Activated CD4-positive, CD25-positive, alpha-beta regulatory T cell treated with anti-CD3 and anti-CD28 coated beads, Interleukin-2, amount 50 U/mL, for 24 hours (primary cell): ENCODE results near the gene PTPRN2.
"Not testable (repeated sequence)": the region's sequence is repeated elsewhere in the genome, so short reads cannot be mapped to it uniquely, and the experiment has no call there.

Experiments used
- ATAC-seq, 2 donors: fragments of 150-1000 bp; cut with Tn5 transposase; one replicate each; pipeline ENCODE4 v1.10.0; 2021; ENCODE audit warnings: mild to moderate bottlenecking in 1 of 2, moderate library complexity in 1 of 2

PTPRN2 gene

GRCh38 chr7:157676456-157677255 is 911.0 kb downstream of the PTPRN2 start:
- no peak for ATAC-seq

DNA sequence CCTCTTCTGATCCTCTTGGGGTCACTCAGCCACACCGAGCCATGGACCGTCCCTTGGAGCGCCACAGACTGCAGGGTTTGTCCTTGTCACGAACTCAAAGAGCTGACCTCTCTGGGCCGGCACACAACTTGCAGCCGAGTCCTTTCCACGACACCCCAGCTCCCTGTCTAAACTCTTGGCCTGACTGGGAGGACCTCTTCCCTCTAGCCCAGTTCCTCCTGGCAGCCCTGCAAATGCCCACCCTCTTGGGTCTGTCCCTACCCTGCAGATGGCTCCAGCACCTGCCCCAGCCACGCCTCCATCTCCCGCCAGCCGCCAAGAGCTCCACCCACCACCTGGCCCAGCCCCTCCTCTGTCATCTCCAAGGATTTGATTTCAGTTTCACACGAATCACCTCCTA is 911.6 kb downstream of the PTPRN2 start:
- no peak for ATAC-seq

GRCh38 chr7:157675427-157675927 is 912.1 kb downstream of the PTPRN2 start:
- ATAC-seq, result no peak

DNA sequence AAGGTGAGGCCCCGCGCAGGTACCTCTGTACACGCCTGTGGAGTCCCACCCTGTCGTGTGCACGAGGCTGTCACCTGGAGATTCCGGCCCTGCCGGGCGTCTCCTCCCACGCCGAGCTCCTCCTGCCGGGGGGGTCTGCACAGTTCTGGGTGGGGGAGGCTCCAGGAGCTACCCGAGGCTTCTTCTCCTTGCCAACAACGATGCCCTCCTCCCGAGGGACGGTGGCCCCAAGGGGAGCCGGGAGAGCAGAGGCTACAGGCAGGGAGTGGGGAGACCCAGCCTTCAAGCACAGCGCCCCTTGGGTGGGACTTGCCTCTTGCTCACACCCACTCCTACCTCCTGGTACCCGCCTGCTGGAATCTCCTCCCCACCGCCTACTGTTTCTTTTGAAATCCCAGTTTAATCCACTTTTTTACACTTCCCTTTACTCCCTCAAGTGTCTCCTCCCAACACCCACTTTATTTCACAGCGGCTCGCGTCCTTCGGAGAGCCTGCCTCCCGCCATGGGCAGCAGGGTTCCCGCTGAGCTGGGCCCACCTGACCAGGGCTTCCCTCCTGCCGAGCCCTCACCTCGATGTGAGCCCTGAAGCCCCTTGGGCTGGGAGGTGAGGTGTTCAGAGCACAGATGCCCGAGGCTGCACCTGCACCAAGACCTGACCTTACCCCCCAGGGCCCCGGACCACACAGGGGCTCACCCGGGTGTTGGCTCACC is 912.8 kb downstream of the PTPRN2 start:
- no peak for ATAC-seq

GRCh38 chr7:157674027-157674714 is 913.5 kb downstream of the PTPRN2 start:
- no peak for ATAC-seq

GRCh38 chr7:157673573-157673972 is 914.0 kb downstream of the PTPRN2 start:
- ATAC-seq, result no peak

- ATAC-seq, result no peak
Observed at GRCh38 chr7:157671358-157672255, 916.0 kb downstream of the PTPRN2 start.

DNA sequence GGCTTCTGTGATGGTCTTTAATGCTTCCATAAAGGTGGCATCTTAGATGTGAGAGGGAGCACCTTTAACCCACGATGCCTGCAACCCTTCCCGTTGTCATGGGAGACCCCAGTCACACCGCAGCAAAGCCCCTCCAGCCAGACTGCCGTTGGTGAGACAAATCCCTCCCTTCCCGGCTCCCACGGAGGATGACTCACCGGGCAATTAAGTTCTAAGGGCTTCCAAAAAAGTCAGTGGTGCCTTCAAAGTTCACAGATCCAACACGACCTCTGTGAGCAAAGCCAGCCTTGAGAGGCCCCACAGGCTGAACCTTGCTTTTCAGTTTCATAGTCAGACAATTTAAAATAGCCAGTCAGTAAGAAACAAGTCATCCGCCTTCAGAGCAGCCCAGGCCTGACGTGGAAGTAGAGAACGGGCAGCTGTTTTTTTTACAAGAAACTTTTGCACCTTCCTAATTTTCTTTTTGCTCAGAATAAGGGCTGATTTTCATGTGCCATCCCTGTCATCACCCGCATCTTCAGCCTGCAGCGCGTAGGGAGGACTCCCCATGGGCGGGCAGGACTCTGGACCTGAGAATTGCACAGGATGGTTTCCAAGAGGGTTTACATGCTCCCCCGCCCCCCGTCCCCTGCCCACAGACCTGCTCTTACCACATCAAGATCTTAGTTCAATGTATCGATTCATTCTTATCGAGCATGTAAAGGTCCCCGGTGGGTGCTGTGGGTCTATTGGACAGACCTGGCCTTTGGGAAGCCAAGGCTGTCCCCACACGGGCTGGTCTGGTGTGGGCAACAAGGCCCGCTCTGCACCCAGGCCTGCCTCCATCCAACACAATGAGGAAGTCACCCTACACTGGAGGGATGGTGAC is 916.9 kb downstream of the PTPRN2 start:
- no peak for ATAC-seq

DNA sequence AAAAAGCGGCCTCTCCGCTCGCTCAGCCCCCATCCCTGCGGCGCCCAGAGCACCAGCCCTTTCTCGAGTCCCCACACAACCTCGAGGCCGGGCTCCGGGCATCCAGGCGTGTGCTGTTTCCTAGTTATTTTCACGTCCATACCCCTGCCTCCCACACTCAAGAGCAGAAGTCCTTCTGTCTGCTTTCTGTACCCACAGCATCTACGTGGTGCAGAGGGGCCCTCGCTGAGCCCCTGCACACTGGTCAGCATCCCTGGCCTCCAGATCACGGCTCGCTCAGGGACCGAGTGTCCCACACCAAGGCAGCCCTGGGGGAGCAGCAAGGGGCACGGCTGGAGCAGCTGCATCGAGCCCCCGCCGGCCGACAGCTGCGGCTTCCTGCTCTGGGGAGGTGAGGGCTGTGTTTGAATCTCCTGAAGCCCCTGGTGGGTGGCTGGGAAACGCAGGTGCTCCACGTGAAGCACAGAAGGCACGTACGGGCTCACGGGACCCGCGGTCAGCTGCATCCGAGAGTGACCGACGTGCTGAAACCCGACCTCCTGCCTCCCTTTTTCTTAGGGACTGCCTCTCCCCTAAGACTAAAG is 917.8 kb downstream of the PTPRN2 start:
- no peak for ATAC-seq

DNA sequence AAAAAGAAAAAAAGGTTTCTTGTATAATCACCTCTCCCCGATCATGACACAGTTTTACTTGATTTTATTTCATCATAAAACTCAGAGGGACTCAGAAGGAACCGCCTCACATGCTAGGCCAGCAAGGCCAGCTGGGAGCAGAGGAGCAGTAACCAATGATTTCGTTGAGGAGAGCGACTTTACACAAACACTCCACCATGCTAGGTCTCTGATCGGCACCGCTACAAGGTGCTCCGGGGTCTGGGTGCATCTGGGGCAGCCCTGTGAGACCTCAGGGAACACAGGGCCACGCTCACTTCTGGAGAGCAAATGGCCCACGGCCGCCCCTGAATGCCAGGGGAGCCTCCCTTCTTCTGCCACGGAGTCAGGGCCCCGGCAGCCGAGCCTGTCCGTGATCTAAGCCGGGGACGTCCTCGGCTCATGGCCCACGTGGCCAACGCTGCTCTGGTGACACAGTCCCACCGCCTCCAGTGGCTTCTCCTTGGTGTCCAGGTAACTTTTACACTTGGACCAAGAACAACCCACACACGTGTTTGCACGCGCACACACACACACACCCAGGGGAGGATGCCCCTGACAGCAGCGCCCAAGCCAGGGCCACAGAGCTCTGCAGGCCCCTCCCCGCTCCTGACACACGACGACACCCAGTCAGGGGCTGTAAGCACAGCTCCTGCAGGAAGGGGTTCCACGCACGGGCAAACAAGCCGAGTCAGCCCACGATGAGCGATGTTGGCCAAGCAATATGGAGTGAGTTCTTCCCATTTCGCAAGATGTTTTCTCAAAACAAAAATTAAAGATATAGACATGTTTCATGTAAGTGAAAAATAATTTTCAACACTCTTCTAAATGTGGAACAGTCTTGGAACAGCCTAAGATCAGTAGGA is 918.5 kb downstream of the PTPRN2 start:
- ATAC-seq, result no peak

GRCh38 chr7:157668221-157668883 is 919.3 kb downstream of the PTPRN2 start:
- no peak for ATAC-seq

- ATAC-seq, result no peak
Observed at GRCh38 chr7:157667731-157668130, 919.9 kb downstream of the PTPRN2 start.

DNA sequence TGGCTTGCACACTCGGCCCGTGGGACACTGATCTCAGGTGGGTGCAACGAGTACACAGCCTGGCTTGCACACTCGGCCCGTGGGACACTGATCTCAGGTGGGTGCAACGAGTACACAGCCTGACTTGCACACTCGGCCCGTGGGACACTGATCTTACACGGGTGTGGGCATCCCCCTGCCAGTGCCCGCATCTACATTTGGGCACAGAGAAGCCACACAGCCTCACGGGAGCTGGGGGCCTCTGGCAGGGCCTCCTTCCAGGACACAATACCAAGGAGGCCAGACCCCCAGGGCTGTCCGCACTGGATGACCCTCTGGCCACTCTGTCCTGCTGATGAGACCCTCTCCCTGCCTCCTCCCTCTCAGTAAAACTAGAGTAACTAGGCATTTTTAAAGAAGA is 920.4 kb downstream of the PTPRN2 start:
- ATAC-seq, result no peak

GRCh38 chr7:157666530-157667040 is 921.0 kb downstream of the PTPRN2 start:
- no peak for ATAC-seq

GRCh38 chr7:157665634-157665988 is 922.0 kb downstream of the PTPRN2 start:
- not testable (repeated sequence) for ATAC-seq

DNA sequence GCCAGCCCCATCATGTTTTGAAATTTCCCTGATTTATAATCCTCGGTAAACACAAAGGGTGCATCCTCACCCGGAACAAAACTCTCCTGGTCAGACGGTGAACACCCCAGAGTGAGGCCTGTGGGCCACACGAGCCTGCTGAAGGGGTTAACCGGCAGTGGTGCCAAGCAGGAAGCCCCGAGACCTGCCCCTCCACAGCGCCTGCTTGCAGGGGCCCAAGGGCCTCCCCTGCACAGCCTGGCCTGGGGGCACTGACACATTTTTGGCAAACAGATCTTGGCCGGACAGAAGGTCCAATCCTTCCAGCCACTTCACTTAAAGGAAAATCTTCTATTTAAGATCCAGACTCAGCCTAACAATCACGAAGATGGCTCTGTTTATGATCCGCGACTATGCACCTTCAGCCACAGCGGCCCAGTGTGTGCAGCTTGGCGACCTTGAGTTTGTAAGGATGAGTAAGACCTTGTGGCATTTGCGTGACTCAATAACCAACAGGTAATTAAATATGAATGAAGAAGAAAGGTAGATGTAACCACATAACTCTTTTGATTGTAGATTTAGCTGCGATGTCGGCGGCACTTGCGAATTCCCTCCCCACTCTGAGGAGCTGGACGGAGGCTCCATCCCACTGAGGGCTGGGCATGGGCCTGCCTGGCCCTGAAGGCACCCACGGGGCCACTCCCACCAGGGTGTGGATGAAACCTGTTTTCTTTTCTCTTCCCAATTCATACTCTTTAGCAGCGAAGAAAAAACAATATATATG is 922.6 kb downstream of the PTPRN2 start:
- no peak for ATAC-seq

- ATAC-seq, result no peak
Observed at GRCh38 chr7:157664034-157664433, 923.6 kb downstream of the PTPRN2 start.

GRCh38 chr7:157662981-157663716 is 924.5 kb downstream of the PTPRN2 start:
- ATAC-seq, result no peak
